OCI-LY1 (cell line): Measurements from ENCODE around the gene EFNA2.

Experiments
- H2AFZ ChIP-seq: fragments of 200-600 bp; sonication (generic), shearing (Covaris generic); 2 replicates; pipeline ENCODE4 v1.6.0; 2014; ENCODE audit warnings: antibody characterized with exemption, mild to moderate bottlenecking, low read length
- H3F3A ChIP-seq: fragments of 200-600 bp; sonication (generic), shearing (Covaris generic); 2 replicates; pipeline ENCODE4 v1.6.0; 2014; ENCODE audit warnings: mild to moderate bottlenecking, antibody characterized with exemption, low read length, moderate library complexity; ENCODE audit not compliant: insufficient read depth
- H3K27ac ChIP-seq: fragments of 200-600 bp; sonication (generic); 2 replicates; pipeline ENCODE4 v1.5.1; 2014; ENCODE audit warnings: low read length, mixed run types, mild to moderate bottlenecking, low read depth; ENCODE audit not compliant: poor library complexity, severe bottlenecking
- H3K27me3 ChIP-seq: fragments of 200-600 bp; sonication (generic); 2 replicates; pipeline ENCODE4 v1.6.0; 2014; ENCODE audit warnings: antibody characterized with exemption, mild to moderate bottlenecking, low read length, moderate library complexity; ENCODE audit not compliant: insufficient read depth
- H3K36me3 ChIP-seq: fragments of 200-600 bp; sonication (generic); 2 replicates; pipeline ENCODE4 v1.6.1; 2014; ENCODE audit warnings: mild to moderate bottlenecking, antibody characterized with exemption, low read length, moderate library complexity, mixed read lengths; ENCODE audit not compliant: insufficient read depth
- H3K4me1 ChIP-seq: fragments of 200-600 bp; sonication (generic); 2 replicates; pipeline ENCODE4 v1.5.1; 2014; ENCODE audit warnings: mild to moderate bottlenecking, low read length, moderate library complexity; ENCODE audit not compliant: insufficient read depth, severe bottlenecking
- H3K4me2 ChIP-seq: fragments of 200-600 bp; sonication (generic), shearing (Covaris generic); 2 replicates; pipeline ENCODE4 v1.6.1; 2014; ENCODE audit warnings: low read length
- H3K4me3 ChIP-seq: fragments of 200-600 bp; sonication (generic); 2 replicates; pipeline ENCODE4 v1.5.1; 2014; ENCODE audit warnings: low read length, low read depth, mild to moderate bottlenecking, mixed read lengths; ENCODE audit not compliant: poor library complexity, severe bottlenecking
- H3K79me2 ChIP-seq: fragments of 200-600 bp; shearing (Covaris generic); 2 replicates; pipeline ENCODE4 v1.6.1; 2016; ENCODE audit warnings: mixed run types, low read length, mixed read lengths; ENCODE audit not compliant: insufficient read depth
- H3K9ac ChIP-seq: fragments of 200-600 bp; sonication (generic), shearing (Covaris generic); 2 replicates; pipeline ENCODE4 v1.6.1; 2014; ENCODE audit warnings: mild to moderate bottlenecking, low read length, mixed read lengths
- H3K9me2 ChIP-seq: fragments of 200-600 bp; sonication (generic), shearing (Covaris generic); 2 replicates; pipeline ENCODE4 v1.6.1; 2014; ENCODE audit warnings: low read depth, mild to moderate bottlenecking, low read length, mixed read lengths
- H3K9me3 ChIP-seq: fragments of 200-600 bp; shearing (Covaris generic); 2 replicates; pipeline ENCODE4 v1.6.1; 2014; ENCODE audit warnings: low read length, mixed read lengths
- H4K20me1 ChIP-seq: fragments of 200-600 bp; sonication (generic), shearing (Covaris generic); 2 replicates; pipeline ENCODE4 v1.6.0; 2016; ENCODE audit warnings: mild to moderate bottlenecking, low read length; ENCODE audit not compliant: insufficient read depth
- CTCF ChIP-seq: fragments of 200-600 bp; sonication (generic), shearing (Covaris generic); IDR thresholded peaks from 2 replicates; pipeline ENCODE4 v1.5.1; 2017; ENCODE audit warnings: mild to moderate bottlenecking, antibody characterized with exemption, low read length, moderate library complexity, mixed read lengths
- EZH2 ChIP-seq: fragments of 200-600 bp; sonication (generic), shearing (Covaris generic); IDR thresholded peaks from 2 replicates; pipeline ENCODE4 v1.8.0; 2017; ENCODE audit warnings: borderline replicate concordance, mixed run types, mild to moderate bottlenecking, antibody characterized with exemption, low read length, moderate library complexity, mixed read lengths

EFNA2 gene

GRCh38 chr19:1254081-1254527, 31.6 kb upstream of the EFNA2 start:
- Histone ChIP-seq H3K4me1 (peaks cover 40% of the 10 kb centered on the region), H3K4me2 (no peak overlapping the region), H3K27me3 (no peaks in the 10 kb centered on the region), H4K20me1 (no peaks in the 10 kb centered on the region), H3K4me3 (no peak overlapping the region), H3K9me2 (no peaks in the 10 kb centered on the region), H2AFZ (no peak overlapping the region), H3F3A (no peaks in the 10 kb centered on the region), H3K79me2 (no peaks in the 10 kb centered on the region), H3K27ac (no peak overlapping the region), H3K9ac (no peak overlapping the region), H3K36me3 (peaks cover 52% of the 10 kb centered on the region), H3K9me3 (no peaks in the 10 kb centered on the region)
- TF ChIP-seq EZH2, result no peak
- no peak for TF ChIP-seq CTCF

GRCh38 chr19:1254530-1255185, 31.0 kb upstream of the EFNA2 start:
- no peak overlapping the region for H2AFZ ChIP-seq
- H3K9me2 ChIP-seq, result no peaks in the 10 kb centered on the region
- H3K27ac ChIP-seq, result no peak overlapping the region
- peaks cover 2% of the 10 kb centered on the region; the same call in 1 of the 2 replicates for H3F3A ChIP-seq
- no peaks in the 10 kb centered on the region for H3K27me3 ChIP-seq
- H3K4me1 ChIP-seq, result peaks cover 46% of the 10 kb centered on the region
- H3K9me3 ChIP-seq, result no peaks in the 10 kb centered on the region
- peaks cover 52% of the 10 kb centered on the region for H3K36me3 ChIP-seq
- H3K4me2 ChIP-seq, result no peak overlapping the region
- H3K9ac ChIP-seq, result no peak overlapping the region
- no peaks in the 10 kb centered on the region for H4K20me1 ChIP-seq
- TF ChIP-seq EZH2 (no peak), CTCF (no peak)
- H3K4me3 ChIP-seq, result no peak overlapping the region
- no peaks in the 10 kb centered on the region for H3K79me2 ChIP-seq

- no peak overlapping the region for H3K27ac ChIP-seq
- no peaks in the 10 kb centered on the region for H3K9me3 ChIP-seq
- TF ChIP-seq EZH2, result no peak
- no peak for TF ChIP-seq CTCF
- H3K36me3 ChIP-seq, result peaks cover 52% of the 10 kb centered on the region
- no peaks in the 10 kb centered on the region for H4K20me1 ChIP-seq
- no peaks in the 10 kb centered on the region for H3K79me2 ChIP-seq
- no peaks in the 10 kb centered on the region for H3K9me2 ChIP-seq
- H3F3A ChIP-seq, result peaks cover 5% of the 10 kb centered on the region; the same call in 1 of the 2 replicates
- H3K4me2 ChIP-seq, result no peak overlapping the region
- peaks cover 54% of the 10 kb centered on the region for H3K4me1 ChIP-seq
- H3K4me3 ChIP-seq, result no peak overlapping the region
- H3K27me3 ChIP-seq, result no peaks in the 10 kb centered on the region
- H3K9ac ChIP-seq, result no peak overlapping the region
- H2AFZ ChIP-seq, result no peak overlapping the region
These were observed 30.2 kb upstream of the EFNA2 start for GRCh38 chr19:1255186-1256161.
